Measurements from ENCODE around the gene SORCS2. TPM values are rescaled to one million over a fixed set of nuclear protein-coding genes. Genes with fewer than 3 reads are reported as not detected.

The SORCS2 gene
- total RNA-seq, 2 experiments from 2014 or later: not detected

- H3K27me3 Mint-ChIP-seq: no peaks in the 10 kb centered on the region
- DNase-seq: no peak
- H3K9me3 Mint-ChIP-seq: no peaks in the 10 kb centered on the region
- peaks cover 13% of the 10 kb centered on the region for H3K4me1 Mint-ChIP-seq
- H3K4me3 Mint-ChIP-seq: no peak overlapping the region
- H3K36me3 Mint-ChIP-seq: peaks cover 8% of the 10 kb centered on the region
- no peak overlapping the region for H3K27ac Mint-ChIP-seq
Measured at GRCh38 chr4:7772711-7773385, 580.5 kb downstream of the SORCS2 start.

DNA sequence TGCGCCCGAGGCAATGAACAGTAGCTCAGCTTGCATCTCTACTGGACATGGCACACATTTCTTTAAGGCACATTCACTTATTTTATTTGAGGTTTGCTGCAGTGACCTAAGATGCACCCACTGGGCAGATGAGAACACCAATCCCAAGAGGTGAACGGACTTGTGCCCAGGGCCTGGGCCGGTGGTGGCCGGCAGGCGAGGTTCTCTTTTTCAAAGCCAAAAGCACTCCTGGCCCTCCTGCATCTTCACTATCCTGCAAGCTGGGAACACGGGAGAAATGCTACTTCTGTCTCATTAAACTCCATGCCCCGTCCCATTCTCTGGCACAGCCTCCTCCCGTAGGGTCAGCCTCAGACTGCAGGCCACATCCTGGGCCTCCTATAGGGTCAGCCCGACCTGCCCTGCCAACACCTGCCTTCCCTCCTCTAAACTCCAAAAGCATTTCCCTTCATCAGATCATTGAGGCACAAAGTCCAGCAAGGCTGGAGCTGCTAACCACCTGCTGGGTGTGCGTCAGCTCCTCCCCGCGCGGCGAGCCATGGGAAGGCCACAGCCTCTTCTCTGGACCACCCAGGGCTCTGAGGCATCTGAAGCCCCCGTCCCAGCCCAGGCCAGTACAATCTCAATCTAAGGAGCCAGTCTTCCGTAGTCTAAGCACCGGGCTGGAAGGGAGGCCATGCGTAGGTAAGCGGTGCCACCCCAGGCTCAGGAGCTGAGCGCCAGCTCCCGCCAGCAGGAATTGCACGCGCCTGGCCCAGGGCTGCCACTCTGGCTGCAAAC lies 581.3 kb downstream of the SORCS2 start:
- Mint-ChIP-seq H3K27me3 (no peaks in the 10 kb centered on the region), H3K27ac (no peak overlapping the region), H3K36me3 (peaks cover 13% of the 10 kb centered on the region), H3K9me3 (no peaks in the 10 kb centered on the region), H3K4me3 (no peak overlapping the region), H3K4me1 (peaks cover 13% of the 10 kb centered on the region)
- DNase-seq: no peak

GRCh38 chr4:7774301-7775294 lies 582.3 kb downstream of the SORCS2 start:
- DNase-seq: no peak
- H3K9me3 Mint-ChIP-seq: no peaks in the 10 kb centered on the region
- H3K36me3 Mint-ChIP-seq: peaks cover 13% of the 10 kb centered on the region
- H3K4me3 Mint-ChIP-seq: no peak overlapping the region
- H3K27me3 Mint-ChIP-seq: no peaks in the 10 kb centered on the region
- H3K27ac Mint-ChIP-seq: no peak overlapping the region
- peaks cover 20% of the 10 kb centered on the region for H3K4me1 Mint-ChIP-seq

DNA sequence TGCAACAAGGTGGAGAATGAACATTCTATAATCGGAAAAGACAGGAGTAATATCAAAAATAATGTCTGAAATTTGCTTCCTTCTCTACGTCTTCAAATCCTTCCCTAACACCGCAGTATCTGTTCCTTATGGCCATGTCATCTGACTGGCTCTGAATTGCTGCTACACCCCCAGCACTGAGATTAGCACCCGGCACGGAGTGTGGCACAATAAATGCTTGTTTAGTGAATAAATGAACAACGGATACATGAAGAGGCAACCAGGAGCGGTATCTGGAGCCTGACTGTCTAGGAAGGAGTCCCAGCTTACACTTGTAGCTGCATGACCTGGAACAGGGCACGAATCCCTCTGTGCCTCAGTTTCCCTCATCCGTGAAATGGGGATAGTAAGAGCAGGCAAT lies 583.1 kb downstream of the SORCS2 start:
- Mint-ChIP-seq H3K4me1 (peaks cover 18% of the 10 kb centered on the region), H3K9me3 (no peaks in the 10 kb centered on the region), H3K4me3 (no peak overlapping the region), H3K27ac (no peak overlapping the region), H3K27me3 (no peaks in the 10 kb centered on the region), H3K36me3 (peaks cover 13% of the 10 kb centered on the region)
- DNase-seq: no peak

- Mint-ChIP-seq H3K4me1 (peaks cover 22% of the 10 kb centered on the region), H3K36me3 (peaks cover 16% of the 10 kb centered on the region), H3K27me3 (no peaks in the 10 kb centered on the region), H3K27ac (no peak overlapping the region), H3K4me3 (no peak overlapping the region), H3K9me3 (no peaks in the 10 kb centered on the region)
- no peak for DNase-seq
Measured at GRCh38 chr4:7777017-7777710, 584.8 kb downstream of the SORCS2 start.

DNA sequence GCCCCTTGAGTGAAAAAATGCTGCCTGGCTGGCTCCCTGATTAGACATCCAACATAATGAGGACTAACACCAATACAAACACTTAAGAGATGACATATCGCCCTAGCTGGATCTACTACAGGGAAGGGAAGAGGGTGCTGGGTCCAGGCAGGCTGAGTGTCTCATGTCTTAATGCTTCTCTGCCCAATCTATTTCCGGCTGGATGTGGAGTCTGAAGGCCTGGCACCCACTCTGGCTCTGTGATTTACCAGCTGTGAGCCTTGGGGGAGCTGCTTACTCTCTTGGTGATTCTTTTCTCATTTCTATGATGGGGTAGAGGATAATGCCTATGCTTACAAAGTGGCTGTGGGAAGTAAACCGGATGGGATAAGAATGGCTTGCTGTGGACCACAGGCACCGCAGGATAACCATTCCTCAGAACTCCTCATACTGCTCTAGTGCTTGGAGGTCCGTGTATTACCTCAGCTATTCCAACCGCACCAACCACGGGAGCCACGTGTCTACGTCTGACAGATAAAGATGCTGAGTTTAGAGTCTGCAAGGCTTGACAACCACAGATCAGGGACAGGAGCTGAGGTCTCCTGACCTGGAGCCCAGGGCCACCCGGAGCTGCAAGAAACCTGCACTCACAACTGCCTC lies 585.7 kb downstream of the SORCS2 start:
- Mint-ChIP-seq H3K4me1 (peaks cover 25% of the 10 kb centered on the region), H3K36me3 (peaks cover 16% of the 10 kb centered on the region), H3K27ac (no peak overlapping the region), H3K9me3 (no peaks in the 10 kb centered on the region), H3K27me3 (no peaks in the 10 kb centered on the region), H3K4me3 (no peak overlapping the region)
- no peak for DNase-seq

- Mint-ChIP-seq H3K9me3 (no peaks in the 10 kb centered on the region), H3K27me3 (no peaks in the 10 kb centered on the region), H3K4me3 (no peak overlapping the region), H3K36me3 (peaks cover 16% of the 10 kb centered on the region), H3K4me1 (peaks cover 25% of the 10 kb centered on the region), H3K27ac (no peak overlapping the region)
- no peak for DNase-seq
Measured at GRCh38 chr4:7778510-7779431, 586.4 kb downstream of the SORCS2 start.

- Mint-ChIP-seq H3K4me3 (no peak overlapping the region), H3K9me3 (no peaks in the 10 kb centered on the region), H3K36me3 (peaks cover 16% of the 10 kb centered on the region), H3K4me1 (peaks cover 25% of the 10 kb centered on the region), H3K27ac (no peak overlapping the region), H3K27me3 (no peaks in the 10 kb centered on the region)
- no peak for DNase-seq
Measured at GRCh38 chr4:7779432-7779768, 587.1 kb downstream of the SORCS2 start.

GRCh38 chr4:7780751-7781348 lies 588.5 kb downstream of the SORCS2 start:
- Mint-ChIP-seq H3K27me3 (no peaks in the 10 kb centered on the region), H3K27ac (peak overlapping the region; percentile 77), H3K36me3 (peaks cover 16% of the 10 kb centered on the region), H3K9me3 (no peaks in the 10 kb centered on the region), H3K4me1 (peaks cover 25% of the 10 kb centered on the region), H3K4me3 (no peak overlapping the region)
- DNase-seq: no peak

- Mint-ChIP-seq H3K9me3 (no peaks in the 10 kb centered on the region), H3K4me1 (peaks cover 25% of the 10 kb centered on the region), H3K27ac (peak overlapping the region; percentile 77), H3K27me3 (no peaks in the 10 kb centered on the region), H3K36me3 (peaks cover 16% of the 10 kb centered on the region), H3K4me3 (no peak overlapping the region)
- DNase-seq: no peak
Measured at GRCh38 chr4:7781366-7781765, 589.0 kb downstream of the SORCS2 start.

- Mint-ChIP-seq H3K27me3 (no peaks in the 10 kb centered on the region), H3K4me1 (peaks cover 25% of the 10 kb centered on the region), H3K27ac (no peak overlapping the region), H3K4me3 (no peak overlapping the region), H3K9me3 (no peaks in the 10 kb centered on the region), H3K36me3 (peaks cover 16% of the 10 kb centered on the region)
- DNase-seq: no peak
Measured at GRCh38 chr4:7781993-7782392, 589.7 kb downstream of the SORCS2 start.

DNA sequence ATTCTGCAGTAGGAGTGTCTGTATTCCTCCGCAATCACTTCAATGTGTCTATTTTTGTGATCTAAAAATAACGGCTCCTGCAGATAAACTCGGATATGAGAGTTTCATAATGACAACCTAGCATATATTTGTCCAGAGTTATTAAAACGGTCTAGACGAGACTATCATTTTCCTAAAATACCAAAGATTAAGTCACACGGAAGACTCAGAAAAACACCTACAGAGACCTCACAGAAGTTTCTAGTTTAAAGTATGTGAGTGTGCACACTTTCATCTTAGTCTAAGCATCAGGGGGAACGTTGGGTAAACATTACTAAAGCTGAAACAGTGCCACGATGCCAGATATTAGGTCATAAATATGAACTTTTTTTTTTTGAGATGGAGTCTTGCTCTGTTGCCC lies 590.4 kb downstream of the SORCS2 start:
- Mint-ChIP-seq H3K4me3 (no peak overlapping the region), H3K36me3 (peaks cover 16% of the 10 kb centered on the region)

GRCh38 chr4:7783541-7783940 lies 591.2 kb downstream of the SORCS2 start:
- Mint-ChIP-seq H3K36me3 (peaks cover 11% of the 10 kb centered on the region), H3K9me3 (no peaks in the 10 kb centered on the region), H3K4me3 (no peak overlapping the region), H3K27me3 (no peaks in the 10 kb centered on the region), H3K4me1 (peaks cover 25% of the 10 kb centered on the region), H3K27ac (no peak overlapping the region)
- no peak for DNase-seq

More for the DNA sequence above, 590.4 kb downstream of the SORCS2 start:
- Mint-ChIP-seq H3K9me3 (no peaks in the 10 kb centered on the region), H3K27ac (no peak overlapping the region), H3K4me1 (peaks cover 25% of the 10 kb centered on the region), H3K27me3 (no peaks in the 10 kb centered on the region)
- no peak for DNase-seq

All from activated naive CD8-positive, alpha-beta T cell treated with anti-CD3 and anti-CD28 coated beads for 36 hours (primary cell).